Smooth muscle cell (in vitro differentiated cells): ENCODE measurements around the gene GPLD1. TPM values are rescaled to one million over a fixed set of nuclear protein-coding genes. Genes with fewer than 3 reads are reported as not detected.

Experiments used
- DNase-seq: peaks from one replicate; lab custom pipeline; 2025; ENCODE audit not compliant: unreplicated experiment; lab: John Stamatoyannopoulos, UW
- H2AFZ ChIP-seq: fragments of 200-600 bp; sonication (generic); 2 replicates; pipeline ENCODE4 v1.6.0; 2016; ENCODE audit warnings: antibody characterized with exemption, low read depth, mild to moderate bottlenecking
- H3F3A ChIP-seq: fragments of 200-600 bp; sonication (generic); 2 replicates; pipeline ENCODE4 v1.6.0; 2017; ENCODE audit warnings: antibody characterized with exemption, low read depth
- H3K27ac ChIP-seq: fragments of 200-600 bp; sonication (generic); 2 replicates; pipeline ENCODE4 v1.5.1; 2016; ENCODE audit warnings: low read depth, mild to moderate bottlenecking
- H3K27me3 ChIP-seq: fragments of 200-600 bp; sonication (generic); 2 replicates; pipeline ENCODE4 v1.6.1; 2016; ENCODE audit warnings: low read depth, mild to moderate bottlenecking
- H3K36me3 ChIP-seq: fragments of 200-600 bp; sonication (generic); 2 replicates; pipeline ENCODE4 v1.5.1; 2016; ENCODE audit warnings: low read depth
- H3K4me1 ChIP-seq: fragments of 200-600 bp; sonication (generic); 2 replicates; pipeline ENCODE4 v1.5.1; 2016; ENCODE audit warnings: low read depth
- H3K4me2 ChIP-seq: fragments of 200-600 bp; sonication (generic); 2 replicates; pipeline ENCODE4 v1.6.0; 2016; ENCODE audit warnings: mild to moderate bottlenecking
- H3K4me3 ChIP-seq: fragments of 200-600 bp; sonication (generic); 2 replicates; pipeline ENCODE4 v1.5.1; 2016; ENCODE audit warnings: mild to moderate bottlenecking
- H3K79me2 ChIP-seq: fragments of 200-600 bp; sonication (generic); 2 replicates; pipeline ENCODE4 v1.6.0; 2016; ENCODE audit warnings: low read depth, mild to moderate bottlenecking
- H3K9ac ChIP-seq: fragments of 200-600 bp; sonication (generic); 2 replicates; pipeline ENCODE4 v1.6.0; 2016; ENCODE audit warnings: low read depth
- H3K9me3 ChIP-seq: fragments of 200-600 bp; sonication (generic); replicated peaks from 2 replicates; pipeline ENCODE4 v1.5.1; 2016; ENCODE audit warnings: low read depth
- H4K20me1 ChIP-seq: fragments of 200-600 bp; sonication (generic); 2 replicates; pipeline ENCODE4 v1.6.0; 2016; ENCODE audit warnings: low read depth
- WGBS: methylation state at CpG from one replicate; pipeline ENCODE4 v1.1.7; 2016; ENCODE audit warnings: low lambda C conversion rate; 5-methylcytosine and 5-hydroxymethylcytosine counted together
- polyA plus RNA-seq: library from polyadenylated mRNA; unstranded; fragments of >200 nt; fragmentation: Nextera tagmentation; extraction: Ambion mirVana; gene quantifications from 2 replicates; pipeline ENCODE4 v1.2.1, GENCODE V29; 2016
- total RNA-seq: library from RNA; depleted of rRNA; stranded (reverse); fragments of >200 nt; gene quantifications from 2 replicates; pipeline ENCODE4 v1.2.3, GENCODE V29; 2014
- TF ChIP-seq, protein P1 (sequence below): fragments of 200-600 bp; sonication (generic); IDR thresholded peaks from 2 replicates; pipeline ENCODE4 v1.5.1; 2017; ENCODE audit warnings: borderline replicate concordance, mild to moderate bottlenecking, antibody characterized with exemption; ENCODE audit not compliant: insufficient read depth, poor library complexity, severe bottlenecking

Gene GPLD1
- total and polyA plus RNA-seq, 2 experiments from 2014 or later, result 0.13 to 0.14 TPM

DNA sequence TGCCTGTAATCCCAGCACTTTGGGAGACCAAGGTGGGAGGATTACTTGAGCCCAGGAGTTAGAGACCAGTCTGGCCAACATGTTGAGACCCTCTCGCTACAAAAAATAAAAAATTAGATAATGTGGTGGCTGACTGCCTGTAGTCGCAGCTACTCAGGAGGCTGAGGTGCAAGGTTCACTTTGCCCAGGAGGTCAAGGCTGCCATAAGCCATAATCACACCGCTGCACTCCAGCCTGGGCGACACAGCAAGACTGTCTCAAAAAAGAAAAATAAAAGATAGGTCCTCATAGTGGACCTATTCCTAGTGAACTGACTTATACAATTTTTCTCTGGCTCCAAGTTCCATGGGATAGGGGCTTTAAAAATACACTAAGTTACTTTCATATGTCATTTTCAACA, 44.8 kb downstream of the GPLD1 start:
- no peak overlapping the region for H3K9ac ChIP-seq
- no peaks in the 10 kb centered on the region for H3F3A ChIP-seq
- H3K9me3 ChIP-seq, result no peaks in the 10 kb centered on the region
- DNase-seq, result no peak
- no peak overlapping the region for H2AFZ ChIP-seq
- 87% methylated on average over 4 of the region's 4 CpGs for WGBS
- TF ChIP-seq, protein P1, sequence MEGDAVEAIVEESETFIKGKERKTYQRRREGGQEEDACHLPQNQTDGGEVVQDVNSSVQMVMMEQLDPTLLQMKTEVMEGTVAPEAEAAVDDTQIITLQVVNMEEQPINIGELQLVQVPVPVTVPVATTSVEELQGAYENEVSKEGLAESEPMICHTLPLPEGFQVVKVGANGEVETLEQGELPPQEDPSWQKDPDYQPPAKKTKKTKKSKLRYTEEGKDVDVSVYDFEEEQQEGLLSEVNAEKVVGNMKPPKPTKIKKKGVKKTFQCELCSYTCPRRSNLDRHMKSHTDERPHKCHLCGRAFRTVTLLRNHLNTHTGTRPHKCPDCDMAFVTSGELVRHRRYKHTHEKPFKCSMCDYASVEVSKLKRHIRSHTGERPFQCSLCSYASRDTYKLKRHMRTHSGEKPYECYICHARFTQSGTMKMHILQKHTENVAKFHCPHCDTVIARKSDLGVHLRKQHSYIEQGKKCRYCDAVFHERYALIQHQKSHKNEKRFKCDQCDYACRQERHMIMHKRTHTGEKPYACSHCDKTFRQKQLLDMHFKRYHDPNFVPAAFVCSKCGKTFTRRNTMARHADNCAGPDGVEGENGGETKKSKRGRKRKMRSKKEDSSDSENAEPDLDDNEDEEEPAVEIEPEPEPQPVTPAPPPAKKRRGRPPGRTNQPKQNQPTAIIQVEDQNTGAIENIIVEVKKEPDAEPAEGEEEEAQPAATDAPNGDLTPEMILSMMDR, result no peak
- H4K20me1 ChIP-seq, result no peaks in the 10 kb centered on the region
- no peaks in the 10 kb centered on the region for H3K27me3 ChIP-seq
- no peaks in the 10 kb centered on the region for H3K4me1 ChIP-seq
- no peak overlapping the region for H3K27ac ChIP-seq
- no peaks in the 10 kb centered on the region for H3K36me3 ChIP-seq
- H3K4me2 ChIP-seq, result no peak overlapping the region
- H3K79me2 ChIP-seq, result no peaks in the 10 kb centered on the region
- H3K4me3 ChIP-seq, result no peak overlapping the region

DNA sequence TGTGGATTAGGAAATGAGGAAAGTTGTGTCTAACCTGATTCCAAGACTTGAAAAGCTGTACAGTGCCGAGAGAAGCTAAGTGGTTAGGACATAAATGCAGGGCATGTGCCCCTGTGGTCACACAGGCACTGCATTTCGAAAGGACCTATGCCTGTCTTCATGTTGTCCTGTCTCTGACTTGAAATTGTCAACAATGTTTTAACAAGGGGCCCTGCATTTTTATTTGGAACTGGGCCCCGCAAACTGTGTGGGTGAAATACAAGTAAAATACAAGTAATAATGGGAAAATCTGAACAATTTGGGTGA, 47.8 kb downstream of the GPLD1 start:
- WGBS, result 76% methylated on average over 3 of the region's 3 CpGs
- no peaks in the 10 kb centered on the region for H3K4me1 ChIP-seq
- H3K27ac ChIP-seq, result no peak overlapping the region
- H3K4me3 ChIP-seq, result no peak overlapping the region
- no peaks in the 10 kb centered on the region for H3K9me3 ChIP-seq
- H3K9ac ChIP-seq, result no peak overlapping the region
- no peak overlapping the region for H3K4me2 ChIP-seq
- DNase-seq, result no peak
- H2AFZ ChIP-seq, result no peak overlapping the region
- no peaks in the 10 kb centered on the region for H3F3A ChIP-seq
- TF ChIP-seq, protein P1, result no peak
- H3K27me3 ChIP-seq, result no peaks in the 10 kb centered on the region
- no peaks in the 10 kb centered on the region for H4K20me1 ChIP-seq
- no peaks in the 10 kb centered on the region for H3K36me3 ChIP-seq
- no peaks in the 10 kb centered on the region for H3K79me2 ChIP-seq

DNA sequence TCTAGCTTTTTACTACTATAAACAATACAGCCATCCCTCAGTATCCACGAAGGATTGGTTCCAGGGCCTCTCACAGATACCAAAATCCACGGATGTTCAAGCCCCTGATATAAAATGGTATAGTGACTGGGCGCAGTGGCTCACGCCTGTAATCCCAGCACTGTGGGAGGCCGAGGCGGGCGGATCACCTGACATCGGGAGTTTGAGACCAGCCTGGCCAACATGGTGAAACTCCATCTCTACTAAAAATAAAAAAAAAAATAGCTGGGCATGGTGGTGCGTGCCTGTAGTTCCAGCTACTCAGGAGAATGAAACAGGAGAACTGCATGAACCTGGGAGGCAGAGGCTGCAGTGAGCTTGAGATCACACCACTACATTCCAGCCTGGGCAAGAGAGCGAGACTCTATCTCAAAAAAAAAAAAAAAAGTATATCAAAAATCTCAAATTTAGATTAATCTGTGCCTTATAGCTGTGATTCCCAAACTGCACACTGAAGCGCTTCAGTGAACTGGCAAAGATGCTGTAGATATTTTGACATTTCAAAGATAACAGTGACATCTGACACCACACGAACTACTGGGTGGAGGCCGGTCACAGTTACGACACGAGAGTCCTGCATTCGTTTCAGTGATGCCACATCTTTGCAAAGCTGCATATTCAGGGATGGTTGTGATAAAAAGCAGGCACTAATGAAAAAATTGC, 48.3 kb downstream of the GPLD1 start:
- Histone ChIP-seq H3K9me3 (no peaks in the 10 kb centered on the region), H3K4me3 (no peak overlapping the region), H3K4me2 (no peak overlapping the region), H3K9ac (no peak overlapping the region), H2AFZ (no peak overlapping the region), H3K36me3 (no peaks in the 10 kb centered on the region), H3K79me2 (no peaks in the 10 kb centered on the region), H3K4me1 (no peaks in the 10 kb centered on the region), H3F3A (no peaks in the 10 kb centered on the region), H3K27me3 (no peaks in the 10 kb centered on the region), H3K27ac (no peak overlapping the region), H4K20me1 (no peaks in the 10 kb centered on the region)
- WGBS, result 73% methylated on average over 16 of the region's 16 CpGs
- TF ChIP-seq, protein P1, result no peak
- no peak for DNase-seq

DNA sequence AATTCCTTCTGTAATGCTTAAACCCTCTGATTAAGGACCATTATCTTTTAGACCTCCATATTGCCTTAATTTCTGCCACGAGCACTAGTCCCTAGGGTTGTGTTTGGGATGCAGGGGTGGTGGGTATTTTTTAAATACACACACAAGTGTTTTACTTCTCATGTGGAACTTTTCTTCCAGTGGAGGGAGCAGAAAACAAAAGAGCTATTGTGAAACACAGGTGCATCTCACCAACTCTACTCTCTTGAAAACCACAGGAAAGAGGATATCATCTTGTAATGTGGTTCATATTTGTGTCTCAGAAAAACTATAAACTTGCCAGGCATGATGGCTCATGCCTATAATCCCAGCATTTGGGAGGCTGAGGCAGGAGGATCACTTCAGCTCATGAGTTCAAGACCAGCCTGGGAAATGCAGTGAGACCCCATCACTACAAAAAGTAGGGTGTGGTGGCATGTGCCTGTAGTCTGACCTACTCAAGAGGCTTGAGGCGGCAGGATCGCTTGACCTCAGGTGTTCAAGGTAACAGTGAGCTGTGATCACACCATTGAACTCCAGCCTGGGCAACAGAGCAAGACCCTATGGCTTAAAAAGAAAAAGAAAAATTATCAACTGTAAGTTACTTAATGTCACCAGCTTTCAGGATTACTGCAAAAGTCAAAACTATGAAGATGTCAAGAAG, 49.4 kb downstream of the GPLD1 start:
- Histone ChIP-seq H3K4me3 (no peak overlapping the region), H3K36me3 (no peaks in the 10 kb centered on the region), H4K20me1 (no peaks in the 10 kb centered on the region), H3K9ac (no peak overlapping the region), H3K9me3 (no peaks in the 10 kb centered on the region), H3K27ac (no peak overlapping the region), H3K4me1 (no peaks in the 10 kb centered on the region), H3F3A (no peaks in the 10 kb centered on the region), H3K27me3 (no peaks in the 10 kb centered on the region), H2AFZ (no peak overlapping the region), H3K4me2 (no peak overlapping the region), H3K79me2 (no peaks in the 10 kb centered on the region)
- 85% methylated on average over 3 of the region's 3 CpGs for WGBS
- DNase-seq, result no peak
- TF ChIP-seq, protein P1, result no peak
